Body of pancreas (tissue), 4 donors: ENCODE measurements around the gene HOXB3.

ENCODE experiments used
- CTCF ChIP-seq, 7 experiments: fragments of 450-650 bp in 4 of 7; fragments of 200-600 bp in 3 of 7; sonication (generic) in 3 of 7; IDR thresholded peaks; one replicate each; pipeline ENCODE4 v1.5.1; 2016 to 2019; ENCODE audit warnings: antibody characterized with exemption in 7 of 7
- POLR2A ChIP-seq, 3 donors: fragments of 450-650 bp; IDR thresholded peaks; one replicate each; pipeline ENCODE4 v1.6.1; 2016; ENCODE audit warnings: antibody characterized with exemption in 3 of 3, mild to moderate bottlenecking in 2 of 3

- TF ChIP-seq POLR2A (IDR thresholded peaks at IDR 0.05): no peak
- no peak for TF ChIP-seq CTCF (IDR thresholded peaks at IDR 0.05)
Measured at GRCh38 chr17:48622857-48623256, 32.8 kb upstream of the HOXB3 start.
